IPS DF 4.7 (cell line): ENCODE measurements around the gene ADPRH.

Source experiments
- DNase-seq: peaks from one replicate; pipeline ENCODE4 v3.0.0-alpha.2; 2013; ENCODE audit warnings: low spot score; ENCODE audit errors: extremely low read depth

The ADPRH gene

GRCh38 chr3:119628816-119629445, 49.6 kb downstream of the ADPRH start:
- no peak for DNase-seq

GRCh38 chr3:119630128-119630879, 51.0 kb downstream of the ADPRH start:
- no peak for DNase-seq

- no peak for DNase-seq
Observed at GRCh38 chr3:119630880-119631329, 51.6 kb downstream of the ADPRH start.

GRCh38 chr3:119631516-119631915, 52.2 kb downstream of the ADPRH start:
- no peak for DNase-seq

- DNase-seq = no peak
Observed at GRCh38 chr3:119632216-119632615, 52.9 kb downstream of the ADPRH start.

GRCh38 chr3:119632829-119633228, 53.5 kb downstream of the ADPRH start:
- no peak for DNase-seq

GRCh38 chr3:119635719-119636118, 56.4 kb downstream of the ADPRH start:
- no peak for DNase-seq

GRCh38 chr3:119636249-119636648, 57.0 kb downstream of the ADPRH start:
- DNase-seq = no peak

GRCh38 chr3:119636891-119637611, 57.8 kb downstream of the ADPRH start:
- DNase-seq = no peak

GRCh38 chr3:119637679-119638477, 58.6 kb downstream of the ADPRH start:
- DNase-seq = no peak
